ENCODE measurements around the gene SLC26A8.
"Not testable (repeated sequence)": the region's sequence is repeated elsewhere in the genome, so short reads cannot be mapped to it uniquely, and the experiment has no call there.

SLC26A8 gene

GRCh38 chr6:36034441-36034840, 10.0 kb upstream of the SLC26A8 start:
- no peaks in the 10 kb centered on the region for H3K27me3 ChIP-seq (ENCODE audit: control insufficient read depth in 5 of 5, insufficient read depth in 4 of 5, low read length in 5 of 5)
- H3K9me3 ChIP-seq (ENCODE audit: control insufficient read depth in 5 of 5, low read length in 5 of 5) = no peaks in the 10 kb centered on the region
- H3K4me3 ChIP-seq (ENCODE audit: low read depth in 1 of 5, low read length in 5 of 5) = no peak overlapping the region
- H3K4me1 ChIP-seq (ENCODE audit: control insufficient read depth in 5 of 5, insufficient read depth in 5 of 5, low read length in 5 of 5) = peaks cover 3 to 64% (median 52%) of the 10 kb centered on the region in 5 donors
- no peak overlapping the region for H3K9ac ChIP-seq (ENCODE audit: low read length in 5 of 5)
- H3K27ac ChIP-seq (ENCODE audit: low read depth, low read length) = no peak overlapping the region
- H3K36me3 ChIP-seq (ENCODE audit: control insufficient read depth in 5 of 5, insufficient read depth in 5 of 5, low read length in 5 of 5) = no peaks in the 10 kb centered on the region

GRCh38 chr6:36033935-36034334, 9.5 kb upstream of the SLC26A8 start:
- H3K27ac ChIP-seq (ENCODE audit: low read depth, low read length) = peak overlapping the region; percentile 25
- no peak overlapping the region for H3K4me3 ChIP-seq (ENCODE audit: low read depth in 1 of 5, low read length in 5 of 5)
- peaks cover 3 to 60% (median 50%) of the 10 kb centered on the region in 5 donors for H3K4me1 ChIP-seq (ENCODE audit: control insufficient read depth in 5 of 5, insufficient read depth in 5 of 5, low read length in 5 of 5)
- H3K36me3 ChIP-seq (ENCODE audit: control insufficient read depth in 5 of 5, insufficient read depth in 5 of 5, low read length in 5 of 5) = no peaks in the 10 kb centered on the region
- peak overlapping the region in 1 of 5 donors; percentile 0 for H3K9ac ChIP-seq (ENCODE audit: low read length in 5 of 5)
- no peaks in the 10 kb centered on the region for H3K27me3 ChIP-seq (ENCODE audit: control insufficient read depth in 5 of 5, insufficient read depth in 4 of 5, low read length in 5 of 5)
- H3K9me3 ChIP-seq (ENCODE audit: control insufficient read depth in 5 of 5, low read length in 5 of 5) = no peaks in the 10 kb centered on the region

DNA sequence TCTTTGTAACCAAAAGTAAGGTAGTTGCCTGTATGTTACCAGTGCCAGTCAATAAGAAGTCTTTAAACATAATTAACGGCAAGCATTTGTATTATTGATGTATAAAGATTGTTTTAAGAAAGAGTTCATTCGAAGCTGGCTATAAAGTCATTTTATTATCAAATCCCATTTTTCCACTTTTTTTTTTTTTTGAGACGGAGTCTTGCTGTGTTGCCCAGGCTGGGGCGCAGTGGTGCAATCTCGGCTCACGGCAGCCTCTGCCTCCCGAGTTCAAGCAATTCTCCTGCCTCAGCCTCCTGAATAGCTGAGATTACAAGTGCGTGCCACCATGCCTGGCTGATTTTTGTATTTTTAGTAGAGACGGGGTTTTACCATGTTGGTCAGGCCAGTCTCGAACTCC, 8.7 kb upstream of the SLC26A8 start:
- H3K4me3 ChIP-seq (ENCODE audit: low read depth in 1 of 5, low read length in 5 of 5); H3K36me3 ChIP-seq (ENCODE audit: control insufficient read depth in 5 of 5, insufficient read depth in 5 of 5, low read length in 5 of 5); H3K27me3 ChIP-seq (ENCODE audit: control insufficient read depth in 5 of 5, insufficient read depth in 4 of 5, low read length in 5 of 5); H3K9ac ChIP-seq (ENCODE audit: low read length in 5 of 5); H3K9me3 ChIP-seq (ENCODE audit: control insufficient read depth in 5 of 5, low read length in 5 of 5): not testable (repeated sequence)
- Histone ChIP-seq H3K27ac (ENCODE audit: low read depth, low read length) (peak overlapping the region; percentile 25), H3K4me1 (ENCODE audit: control insufficient read depth in 5 of 5, insufficient read depth in 5 of 5, low read length in 5 of 5) (peaks cover 2 to 59% (median 42%) of the 10 kb centered on the region in 5 donors)

DNA sequence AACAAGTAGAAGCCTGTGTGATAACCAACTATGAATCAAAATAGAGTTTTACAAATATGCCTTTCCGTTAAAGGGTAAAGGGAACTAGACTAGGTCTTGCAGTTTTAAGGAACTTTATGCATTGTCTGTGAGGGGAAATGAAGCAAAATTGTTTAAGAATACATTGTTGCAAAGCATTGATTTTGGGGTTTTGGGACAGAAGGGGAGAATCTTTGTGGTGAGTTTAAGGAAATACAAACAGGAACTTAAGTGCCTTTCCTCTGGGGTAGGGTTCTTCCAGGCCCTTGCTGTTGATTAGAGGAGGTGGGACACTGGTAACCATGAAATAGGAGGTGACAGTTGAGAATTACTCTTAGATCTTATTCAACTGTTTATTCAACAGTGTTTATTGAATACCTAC, 7.8 kb upstream of the SLC26A8 start:
- Histone ChIP-seq H3K36me3 (ENCODE audit: control insufficient read depth in 5 of 5, insufficient read depth in 5 of 5, low read length in 5 of 5) (no peaks in the 10 kb centered on the region), H3K9ac (ENCODE audit: low read length in 5 of 5) (no peak overlapping the region), H3K9me3 (ENCODE audit: control insufficient read depth in 5 of 5, low read length in 5 of 5) (no peaks in the 10 kb centered on the region), H3K27me3 (ENCODE audit: control insufficient read depth in 5 of 5, insufficient read depth in 4 of 5, low read length in 5 of 5) (peaks cover 0 to 3% (median 0%) of the 10 kb centered on the region in 5 donors), H3K27ac (ENCODE audit: low read depth, low read length) (peak overlapping the region; percentile 3), H3K4me1 (ENCODE audit: control insufficient read depth in 5 of 5, insufficient read depth in 5 of 5, low read length in 5 of 5) (peaks cover 5 to 53% (median 36%) of the 10 kb centered on the region in 5 donors), H3K4me3 (ENCODE audit: low read depth in 1 of 5, low read length in 5 of 5) (no peak overlapping the region)

DNA sequence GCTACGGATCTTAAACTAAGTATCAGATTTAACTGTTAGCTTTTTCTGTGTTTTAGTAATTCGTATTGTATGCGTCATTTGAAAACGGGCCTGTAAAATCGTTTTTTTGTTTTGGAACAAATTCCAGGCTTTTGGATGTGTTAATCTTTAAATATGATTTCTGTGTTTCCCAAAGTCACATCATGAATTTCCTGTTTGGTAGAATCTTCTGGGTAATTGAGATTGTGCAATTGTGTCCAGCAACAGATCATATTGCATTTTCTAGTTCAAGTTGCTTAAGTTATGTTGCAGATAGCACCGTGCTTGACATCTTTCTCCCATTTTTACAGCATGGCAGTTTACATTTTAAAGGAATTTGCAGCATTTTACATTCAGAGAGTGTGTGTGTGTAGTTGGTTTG, 5.0 kb upstream of the SLC26A8 start:
- peak overlapping the region; percentile 97 to 100 (median 99) for H3K9ac ChIP-seq (ENCODE audit: low read length in 5 of 5)
- H3K27ac ChIP-seq (ENCODE audit: low read depth, low read length) = peak overlapping the region; percentile 94
- peaks cover 0 to 7% (median 5%) of the 10 kb centered on the region in 5 donors for H3K27me3 ChIP-seq (ENCODE audit: control insufficient read depth in 5 of 5, insufficient read depth in 4 of 5, low read length in 5 of 5)
- no peaks in the 10 kb centered on the region for H3K9me3 ChIP-seq (ENCODE audit: control insufficient read depth in 5 of 5, low read length in 5 of 5)
- peaks cover 6 to 44% (median 31%) of the 10 kb centered on the region in 5 donors for H3K4me1 ChIP-seq (ENCODE audit: control insufficient read depth in 5 of 5, insufficient read depth in 5 of 5, low read length in 5 of 5)
- peak overlapping the region; percentile 90 to 100 (median 97) for H3K4me3 ChIP-seq (ENCODE audit: low read depth in 1 of 5, low read length in 5 of 5)
- no peaks in the 10 kb centered on the region for H3K36me3 ChIP-seq (ENCODE audit: control insufficient read depth in 5 of 5, insufficient read depth in 5 of 5, low read length in 5 of 5)

- no peaks in the 10 kb centered on the region for H3K36me3 ChIP-seq (ENCODE audit: control insufficient read depth in 5 of 5, insufficient read depth in 5 of 5, low read length in 5 of 5)
- peaks cover 6 to 43% (median 25%) of the 10 kb centered on the region in 5 donors for H3K4me1 ChIP-seq (ENCODE audit: control insufficient read depth in 5 of 5, insufficient read depth in 5 of 5, low read length in 5 of 5)
- H3K9me3 ChIP-seq (ENCODE audit: control insufficient read depth in 5 of 5, low read length in 5 of 5) = no peaks in the 10 kb centered on the region
- H3K4me3 ChIP-seq (ENCODE audit: low read depth in 1 of 5, low read length in 5 of 5) = peak overlapping the region; percentile 90 to 100 (median 97)
- H3K27me3 ChIP-seq (ENCODE audit: control insufficient read depth in 5 of 5, insufficient read depth in 4 of 5, low read length in 5 of 5) = peaks cover 0 to 12% (median 9%) of the 10 kb centered on the region in 5 donors
- peak overlapping the region; percentile 97 to 100 (median 99) for H3K9ac ChIP-seq (ENCODE audit: low read length in 5 of 5)
- H3K27ac ChIP-seq (ENCODE audit: low read depth, low read length) = peak overlapping the region; percentile 94
Observed at GRCh38 chr6:36028877-36029324, 4.5 kb upstream of the SLC26A8 start.

DNA sequence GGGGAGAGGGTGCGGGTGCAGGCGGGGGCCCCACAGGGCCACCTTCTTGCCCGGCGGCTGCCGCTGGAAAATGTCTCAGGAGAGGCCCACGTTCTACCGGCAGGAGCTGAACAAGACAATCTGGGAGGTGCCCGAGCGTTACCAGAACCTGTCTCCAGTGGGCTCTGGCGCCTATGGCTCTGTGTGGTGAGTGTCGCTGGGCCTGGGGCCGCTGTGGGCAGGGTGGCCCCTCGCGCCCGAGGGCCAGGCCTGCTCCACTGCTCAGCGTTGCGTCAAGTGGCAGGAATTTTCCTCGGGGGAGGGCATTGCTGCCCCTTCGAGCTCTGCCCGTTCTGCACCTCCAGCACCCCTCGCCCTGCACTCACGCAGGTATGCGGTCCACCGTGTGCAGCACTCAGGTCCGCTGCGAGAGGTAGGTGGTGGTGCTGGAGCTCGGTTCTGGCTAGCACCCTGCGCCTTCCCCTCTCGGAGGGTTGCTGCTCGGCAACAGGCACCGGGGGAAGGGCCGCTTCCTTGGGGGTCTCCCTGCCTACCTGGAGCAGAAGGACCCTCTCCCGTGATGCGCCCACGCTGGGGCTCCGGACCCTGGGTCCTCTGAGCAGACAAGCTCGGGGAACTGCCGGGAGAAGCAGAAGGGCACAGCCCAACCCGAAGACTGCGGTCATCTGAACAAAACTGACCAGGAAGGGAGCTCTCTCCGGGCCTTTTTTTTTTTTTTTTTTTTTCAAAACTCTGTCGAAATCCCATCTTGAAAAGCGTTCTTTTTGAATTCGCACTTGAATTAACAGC, 3.8 kb upstream of the SLC26A8 start:
- peak overlapping the region; percentile 90 to 100 (median 97) for H3K4me3 ChIP-seq (ENCODE audit: low read depth in 1 of 5, low read length in 5 of 5)
- H3K27me3 ChIP-seq (ENCODE audit: control insufficient read depth in 5 of 5, insufficient read depth in 4 of 5, low read length in 5 of 5) = peaks cover 0 to 17% (median 13%) of the 10 kb centered on the region in 5 donors
- no peaks in the 10 kb centered on the region for H3K9me3 ChIP-seq (ENCODE audit: control insufficient read depth in 5 of 5, low read length in 5 of 5)
- H3K36me3 ChIP-seq (ENCODE audit: control insufficient read depth in 5 of 5, insufficient read depth in 5 of 5, low read length in 5 of 5) = no peaks in the 10 kb centered on the region
- peaks cover 6 to 37% (median 22%) of the 10 kb centered on the region in 5 donors for H3K4me1 ChIP-seq (ENCODE audit: control insufficient read depth in 5 of 5, insufficient read depth in 5 of 5, low read length in 5 of 5)
- peak overlapping the region; percentile 97 to 100 (median 99) for H3K9ac ChIP-seq (ENCODE audit: low read length in 5 of 5)
- peak overlapping the region; percentile 94 for H3K27ac ChIP-seq (ENCODE audit: low read depth, low read length)

DNA sequence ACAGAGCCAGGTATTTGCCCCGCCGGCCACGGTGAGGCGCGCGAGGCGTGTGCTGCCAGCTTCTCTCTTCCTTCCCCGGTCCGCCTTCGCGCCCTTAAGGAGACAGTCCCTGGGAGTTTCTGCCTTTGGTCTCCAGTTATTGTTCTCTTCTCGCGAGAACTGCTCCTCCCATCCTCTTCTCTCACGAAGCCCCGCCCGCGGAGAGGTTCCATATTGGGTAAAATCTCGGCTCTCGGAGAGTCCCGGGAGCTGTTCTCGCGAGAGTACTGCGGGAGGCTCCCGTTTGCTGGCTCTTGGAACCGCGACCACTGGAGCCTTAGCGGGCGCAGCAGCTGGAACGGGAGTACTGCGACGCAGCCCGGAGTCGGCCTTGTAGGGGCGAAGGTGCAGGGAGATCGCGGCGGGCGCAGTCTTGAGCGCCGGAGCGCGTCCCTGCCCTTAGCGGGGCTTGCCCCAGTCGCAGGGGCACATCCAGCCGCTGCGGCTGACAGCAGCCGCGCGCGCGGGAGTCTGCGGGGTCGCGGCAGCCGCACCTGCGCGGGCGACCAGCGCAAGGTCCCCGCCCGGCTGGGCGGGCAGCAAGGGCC, 3.2 kb upstream of the SLC26A8 start, which contains the start of gene MAPK14:
Gene MAPK14 (plus strand): TSS at position 308 of the 587 bp plus-strand sequence. CDS start 350 bp downstream, outside the sequence.
- Histone ChIP-seq H3K27ac (ENCODE audit: low read depth, low read length) (peak within 1 kb of the TSS; percentile 94), H3K36me3 (ENCODE audit: control insufficient read depth in 5 of 5, insufficient read depth in 5 of 5, low read length in 5 of 5) (no peaks in the 10 kb centered on the region), H3K27me3 (ENCODE audit: control insufficient read depth in 5 of 5, insufficient read depth in 4 of 5, low read length in 5 of 5) (peaks cover 0 to 17% (median 13%) of the 10 kb centered on the region in 5 donors), H3K9ac (ENCODE audit: low read length in 5 of 5) (peak within 1 kb of the TSS; percentile 97 to 100 (median 99)), H3K4me1 (ENCODE audit: control insufficient read depth in 5 of 5, insufficient read depth in 5 of 5, low read length in 5 of 5) (peaks cover 6 to 32% (median 19%) of the 10 kb centered on the region in 5 donors), H3K9me3 (ENCODE audit: control insufficient read depth in 5 of 5, low read length in 5 of 5) (no peaks in the 10 kb centered on the region), H3K4me3 (ENCODE audit: low read depth in 1 of 5, low read length in 5 of 5) (peak within 1 kb of the TSS; percentile 90 to 100 (median 97))

- H3K9me3 ChIP-seq (ENCODE audit: control insufficient read depth in 5 of 5, low read length in 5 of 5) = no peaks in the 10 kb centered on the region
- H3K27ac ChIP-seq (ENCODE audit: low read depth, low read length) = no peak overlapping the region
- H3K9ac ChIP-seq (ENCODE audit: low read length in 5 of 5) = no peak overlapping the region
- peaks cover 0 to 17% (median 13%) of the 10 kb centered on the region in 5 donors for H3K27me3 ChIP-seq (ENCODE audit: control insufficient read depth in 5 of 5, insufficient read depth in 4 of 5, low read length in 5 of 5)
- H3K4me3 ChIP-seq (ENCODE audit: low read depth in 1 of 5, low read length in 5 of 5) = no peak overlapping the region
- peaks cover 6 to 26% (median 14%) of the 10 kb centered on the region in 5 donors for H3K4me1 ChIP-seq (ENCODE audit: control insufficient read depth in 5 of 5, insufficient read depth in 5 of 5, low read length in 5 of 5)
- no peaks in the 10 kb centered on the region for H3K36me3 ChIP-seq (ENCODE audit: control insufficient read depth in 5 of 5, insufficient read depth in 5 of 5, low read length in 5 of 5)
Observed at GRCh38 chr6:36025932-36026327, 1.5 kb upstream of the SLC26A8 start.

Measured in subcutaneous abdominal adipose tissue (tissue), 5 donors.